ENCODE measurements around the gene PRDX2.

Gene PRDX2

GRCh38 chr19:12773571-12773970 is 28.0 kb downstream of the PRDX2 start:
- peak; percentile 52 for TF ChIP-seq CTCF (conservative IDR thresholded peaks at IDR 0.05; ENCODE audit: low read length)
- H3K4me3 ChIP-seq (ENCODE audit: low read length) = no peak overlapping the region
- DNase-seq (ENCODE audit: low read depth) = peak; percentile 71

GRCh38 chr19:12772323-12772722 is 29.3 kb downstream of the PRDX2 start:
- no peak for DNase-seq (ENCODE audit: low read depth)
- no peak overlapping the region for H3K4me3 ChIP-seq (ENCODE audit: low read length)
- no peak for TF ChIP-seq CTCF (conservative IDR thresholded peaks at IDR 0.05; ENCODE audit: low read length)

GRCh38 chr19:12770922-12771321 is 30.7 kb downstream of the PRDX2 start:
- DNase-seq (ENCODE audit: low read depth) = no peak
- TF ChIP-seq CTCF (conservative IDR thresholded peaks at IDR 0.05; ENCODE audit: low read length) = no peak
- H3K4me3 ChIP-seq (ENCODE audit: low read length) = no peak overlapping the region

GRCh38 chr19:12769689-12770088 is 31.9 kb downstream of the PRDX2 start:
- TF ChIP-seq CTCF (conservative IDR thresholded peaks at IDR 0.05; ENCODE audit: low read length) = no peak
- no peak for DNase-seq (ENCODE audit: low read depth)
- H3K4me3 ChIP-seq (ENCODE audit: low read length) = no peak overlapping the region

- DNase-seq (ENCODE audit: low read depth) = no peak
- H3K4me3 ChIP-seq (ENCODE audit: low read length) = no peak overlapping the region
- TF ChIP-seq CTCF (conservative IDR thresholded peaks at IDR 0.05; ENCODE audit: low read length) = no peak
Measured at GRCh38 chr19:12767666-12768065, 33.9 kb downstream of the PRDX2 start.

- DNase-seq (ENCODE audit: low read depth) = no peak
- no peak overlapping the region for H3K4me3 ChIP-seq (ENCODE audit: low read length)
- no peak for TF ChIP-seq CTCF (conservative IDR thresholded peaks at IDR 0.05; ENCODE audit: low read length)
Measured at GRCh38 chr19:12767150-12767549, 34.5 kb downstream of the PRDX2 start.

- peak overlapping the region; percentile 58 for H3K4me3 ChIP-seq (ENCODE audit: low read length)
- DNase-seq (ENCODE audit: low read depth) = peak; percentile 63
- peak; percentile 51 for TF ChIP-seq CTCF (conservative IDR thresholded peaks at IDR 0.05; ENCODE audit: low read length)
Measured at GRCh38 chr19:12766051-12766521, 35.5 kb downstream of the PRDX2 start.

Data from AG10803 (cell line).